ENCODE measurements around the gene ITGBL1. TPM values are rescaled to one million over a fixed set of nuclear protein-coding genes. Genes with fewer than 3 reads are reported as not detected.

ITGBL1 gene, protein sequence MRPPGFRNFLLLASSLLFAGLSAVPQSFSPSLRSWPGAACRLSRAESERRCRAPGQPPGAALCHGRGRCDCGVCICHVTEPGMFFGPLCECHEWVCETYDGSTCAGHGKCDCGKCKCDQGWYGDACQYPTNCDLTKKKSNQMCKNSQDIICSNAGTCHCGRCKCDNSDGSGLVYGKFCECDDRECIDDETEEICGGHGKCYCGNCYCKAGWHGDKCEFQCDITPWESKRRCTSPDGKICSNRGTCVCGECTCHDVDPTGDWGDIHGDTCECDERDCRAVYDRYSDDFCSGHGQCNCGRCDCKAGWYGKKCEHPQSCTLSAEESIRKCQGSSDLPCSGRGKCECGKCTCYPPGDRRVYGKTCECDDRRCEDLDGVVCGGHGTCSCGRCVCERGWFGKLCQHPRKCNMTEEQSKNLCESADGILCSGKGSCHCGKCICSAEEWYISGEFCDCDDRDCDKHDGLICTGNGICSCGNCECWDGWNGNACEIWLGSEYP
- total RNA-seq: 22.3 and 59.1 TPM in 2 replicates

DNA sequence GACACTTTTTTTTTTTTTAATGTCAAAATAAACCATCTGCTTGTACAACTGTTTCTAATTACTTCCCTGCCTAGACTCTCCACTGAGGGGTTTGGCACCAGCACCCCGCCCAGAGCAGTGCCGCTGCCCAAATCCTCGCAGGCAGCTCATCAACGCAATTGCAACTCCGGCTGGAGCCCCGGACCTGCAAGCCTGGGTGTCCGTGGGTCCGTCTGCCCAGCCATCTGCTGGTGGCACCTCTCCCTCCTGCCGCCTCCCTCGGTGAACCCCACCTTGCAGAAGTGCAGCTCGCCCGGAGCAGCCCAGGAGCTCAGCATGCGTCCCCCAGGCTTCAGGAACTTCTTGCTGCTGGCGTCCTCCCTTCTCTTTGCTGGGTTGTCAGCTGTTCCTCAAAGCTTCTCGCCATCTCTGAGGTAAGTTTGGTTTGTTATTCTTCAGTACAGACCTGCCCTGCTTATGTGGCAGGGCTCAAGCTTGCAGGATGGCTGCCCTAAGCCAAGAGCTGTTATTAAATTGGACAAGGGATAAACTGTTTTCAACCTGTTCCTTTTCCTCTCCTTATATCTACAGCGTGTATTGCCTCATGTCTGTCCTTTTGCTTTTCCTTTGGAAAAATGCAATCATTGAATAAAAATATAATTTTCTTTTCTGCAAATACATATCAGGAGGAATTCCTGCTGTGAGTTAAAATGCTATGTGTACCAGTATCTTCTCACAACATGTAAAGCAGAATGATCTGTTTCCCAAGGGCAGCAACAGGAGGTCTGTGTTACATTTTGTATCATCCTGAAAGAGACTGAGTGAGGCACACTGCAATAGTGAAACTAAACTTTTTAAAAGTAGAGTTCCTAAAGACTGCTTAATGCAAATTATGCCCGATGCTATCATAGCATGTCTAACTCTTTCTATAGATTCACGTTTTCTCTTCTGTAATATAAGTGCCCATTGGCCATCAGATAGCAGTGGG, at the start of gene ITGBL1:
Gene ITGBL1 (plus strand): TSS at position 157 of the 967 bp plus-strand sequence. CDS start 159 bp downstream, at position 316.

DNA sequence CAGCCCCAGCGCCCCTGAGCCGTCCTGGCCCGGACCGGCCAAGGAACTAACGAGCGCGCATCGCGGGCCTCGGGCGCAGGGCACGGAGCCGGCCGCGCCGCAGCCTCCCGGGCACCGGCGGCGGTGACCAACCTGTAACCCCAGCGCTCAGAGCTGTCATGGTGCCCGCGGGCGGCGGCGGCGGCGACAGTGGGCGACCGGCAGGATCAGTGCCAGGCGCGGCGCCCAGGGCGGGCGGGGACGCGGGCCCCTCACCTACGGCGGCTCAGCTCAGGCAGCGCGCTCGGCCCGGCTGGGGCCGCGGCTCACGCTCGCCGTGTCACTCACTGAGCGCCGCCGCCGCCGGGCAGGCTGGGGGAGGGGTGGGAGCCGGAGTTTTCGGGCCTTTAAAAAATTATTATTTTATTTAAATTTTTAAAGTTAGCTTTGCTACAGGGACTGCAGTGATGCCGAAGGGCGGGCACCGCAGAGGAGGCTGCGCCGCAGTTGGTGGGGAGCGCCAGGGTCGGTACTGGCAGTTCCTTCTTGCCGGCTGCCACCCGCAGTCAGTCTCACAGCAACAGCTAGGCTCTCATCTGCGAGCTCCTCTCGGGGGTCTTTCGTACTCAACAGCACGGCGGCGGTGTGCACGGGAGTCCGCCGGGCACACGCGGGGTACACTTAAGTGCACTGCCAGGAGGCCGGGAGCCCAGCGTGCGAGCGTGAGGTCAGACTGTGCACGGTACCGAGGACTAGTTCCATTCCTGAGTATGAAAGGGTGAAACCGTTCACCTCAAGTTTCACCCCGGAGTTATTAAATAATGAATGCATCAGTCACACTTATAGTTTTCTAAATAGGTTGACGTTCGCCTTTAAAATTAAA, 36.1 kb upstream of the ITGBL1 start, which contains the start of gene NALCN:
Gene NALCN (minus strand): TSS at position 328 of the 862 bp plus-strand sequence. CDS start 17,382 bp downstream, outside the sequence.

Other genes starting within 250 kb of the ITGBL1 start
- gene NALCN, start 36.2 kb upstream of the ITGBL1 start, total RNA-seq: 0.85 and 3.9 TPM in 2 replicates

All from pericardium fibroblast (primary cell).